HG03442 (cell line): ENCODE results near the gene ESYT2.
"Not testable (repeated sequence)": the region's sequence is repeated elsewhere in the genome, so short reads cannot be mapped to it uniquely, and the experiment has no call there.

Source experiments
- ATAC-seq: cut with Tn5 transposase; IDR thresholded peaks from one replicate; pipeline ENCODE4 v1.9.1; 2021; ENCODE audit warnings: mild to moderate bottlenecking, moderate library complexity; ENCODE audit not compliant: unreplicated experiment

Gene ESYT2

DNA sequence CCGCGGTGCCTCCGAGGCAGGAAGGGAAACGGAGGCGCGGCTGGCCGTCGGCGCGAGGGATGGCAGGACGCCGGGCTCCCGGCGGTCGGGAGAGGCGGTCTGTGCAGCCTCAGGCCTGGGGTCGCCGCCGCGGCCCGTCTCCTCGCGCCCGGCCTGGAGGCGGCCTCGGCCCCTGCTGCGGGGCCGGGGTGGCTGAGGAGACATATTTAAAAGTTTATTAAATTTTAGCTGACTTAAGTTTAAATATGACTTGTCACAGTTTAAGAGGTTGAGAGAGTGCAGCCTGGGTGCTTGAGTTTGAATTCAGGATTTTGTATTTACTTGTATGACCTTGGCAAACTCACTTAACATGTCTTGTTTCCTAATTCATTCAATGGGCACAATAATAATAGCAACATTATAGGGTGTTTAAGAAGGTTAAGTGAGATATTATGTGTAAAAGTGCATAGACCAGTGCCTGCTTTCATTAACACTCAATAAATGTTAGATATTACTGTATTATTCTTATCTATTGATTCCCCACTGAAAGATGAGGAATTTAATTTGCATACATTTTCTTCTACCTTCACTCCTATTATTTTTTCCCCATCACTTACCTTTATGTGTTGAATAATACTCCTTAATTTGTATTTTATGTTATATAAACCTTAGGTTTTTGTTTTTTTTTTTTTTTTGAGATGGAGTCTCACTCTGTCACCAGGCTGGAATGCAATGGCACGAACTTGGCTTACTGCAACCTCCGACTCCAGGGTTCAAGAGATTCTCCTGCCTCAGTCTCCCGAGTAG is 27.8 kb upstream of the ESYT2 start:
- peak; percentile 27 for ATAC-seq

DNA sequence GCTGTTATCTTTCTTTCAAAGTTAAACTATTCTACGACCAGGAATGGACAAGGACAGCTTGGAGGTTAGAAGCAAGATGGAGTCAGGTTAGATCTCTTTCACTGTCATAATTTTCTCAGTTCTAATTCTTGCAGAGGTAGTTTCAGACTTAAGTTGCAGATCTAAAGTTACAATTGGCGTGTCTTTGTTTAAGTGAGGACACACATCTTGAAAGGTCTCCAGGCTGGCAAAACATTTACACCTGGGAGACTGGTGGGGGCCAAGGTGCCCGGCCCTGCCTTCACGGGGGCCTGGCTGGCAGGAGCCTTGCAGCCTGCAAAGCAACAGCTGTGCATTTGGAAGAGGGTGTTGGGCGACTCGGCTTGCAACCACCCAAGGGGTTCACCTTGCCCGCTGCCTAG is 25.4 kb upstream of the ESYT2 start:
- ATAC-seq, result no peak

DNA sequence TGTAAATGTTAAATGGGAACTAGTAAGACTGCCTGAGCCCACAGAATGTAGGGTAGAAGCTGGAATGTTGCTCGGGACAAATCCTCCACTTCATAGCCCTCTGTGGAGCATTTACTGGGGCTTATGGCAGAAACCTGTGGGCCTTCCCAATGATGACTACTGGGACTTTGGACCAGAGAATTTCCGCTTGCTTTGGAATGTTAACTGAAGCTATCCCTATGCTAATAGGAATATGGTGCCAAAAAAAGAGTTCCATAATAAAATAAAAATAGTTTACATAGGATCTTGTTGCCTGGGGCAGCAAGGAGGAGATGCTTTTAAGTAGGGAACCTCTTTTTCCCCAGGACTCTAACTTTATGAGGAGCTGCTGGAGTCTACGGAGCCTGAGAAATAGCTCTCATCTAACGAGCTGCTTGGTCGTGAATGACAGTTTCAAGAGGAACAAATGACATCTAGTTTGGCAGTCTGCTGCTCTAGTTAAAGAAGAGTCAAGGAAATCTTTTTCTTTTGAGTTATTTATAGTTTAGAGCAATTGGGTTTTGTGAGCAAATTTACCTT is 21.3 kb upstream of the ESYT2 start:
- no peak for ATAC-seq

DNA sequence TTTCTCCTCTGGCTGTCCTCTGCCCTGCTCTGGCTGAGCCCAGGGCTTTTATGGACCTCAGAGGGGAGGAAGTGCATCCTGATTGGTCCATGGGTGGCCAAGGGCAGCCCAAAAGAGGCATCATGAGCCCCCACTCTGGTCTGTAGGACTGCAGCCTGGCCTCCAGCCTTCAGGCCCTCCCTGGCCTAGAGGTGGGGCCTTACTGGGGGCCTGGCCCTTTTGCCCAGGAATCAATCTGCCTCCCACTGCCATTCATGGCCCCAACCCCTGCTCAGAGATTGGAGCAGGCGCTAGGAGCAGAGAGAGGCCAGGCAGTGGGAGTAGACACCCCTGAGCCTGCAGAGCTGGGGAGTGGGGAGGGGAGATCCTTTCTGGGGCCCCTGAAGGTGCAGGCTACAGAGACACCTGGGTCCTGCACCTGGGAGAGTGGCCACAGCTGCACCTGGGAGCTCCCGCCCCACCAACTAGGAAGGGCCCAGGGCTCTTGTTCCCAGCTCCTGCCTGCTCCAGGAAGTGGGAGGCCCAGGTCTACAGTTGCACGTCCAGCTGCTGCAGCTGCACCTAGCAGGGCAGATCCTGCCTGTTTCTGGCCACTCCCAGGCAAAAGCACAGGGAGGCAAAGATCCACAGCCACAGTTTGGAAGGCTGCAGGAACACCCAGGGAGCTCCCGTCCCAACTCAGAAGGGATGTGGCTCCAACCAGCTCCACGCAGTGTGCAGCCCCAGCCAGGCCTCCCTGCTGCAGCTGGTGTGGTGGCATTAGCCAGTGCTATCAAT is 20.6 kb upstream of the ESYT2 start:
- ATAC-seq, result no peak

DNA sequence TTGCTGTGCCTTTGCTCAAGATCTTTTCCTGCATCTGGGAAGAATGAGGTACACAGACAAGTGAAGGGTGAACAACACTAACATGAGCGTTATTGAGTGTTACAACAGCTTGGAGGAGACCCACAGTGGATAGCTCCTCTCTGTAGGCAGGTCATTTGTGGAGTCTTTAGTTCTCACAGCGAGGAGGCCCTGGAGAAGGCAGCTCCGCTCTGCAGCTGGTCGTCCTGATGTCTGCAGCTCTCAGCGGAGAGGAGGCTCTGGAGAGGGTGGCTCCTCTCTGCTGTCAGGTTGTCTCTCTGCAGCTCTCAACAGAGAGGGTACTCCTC is 20.1 kb upstream of the ESYT2 start:
- ATAC-seq, result no peak

DNA sequence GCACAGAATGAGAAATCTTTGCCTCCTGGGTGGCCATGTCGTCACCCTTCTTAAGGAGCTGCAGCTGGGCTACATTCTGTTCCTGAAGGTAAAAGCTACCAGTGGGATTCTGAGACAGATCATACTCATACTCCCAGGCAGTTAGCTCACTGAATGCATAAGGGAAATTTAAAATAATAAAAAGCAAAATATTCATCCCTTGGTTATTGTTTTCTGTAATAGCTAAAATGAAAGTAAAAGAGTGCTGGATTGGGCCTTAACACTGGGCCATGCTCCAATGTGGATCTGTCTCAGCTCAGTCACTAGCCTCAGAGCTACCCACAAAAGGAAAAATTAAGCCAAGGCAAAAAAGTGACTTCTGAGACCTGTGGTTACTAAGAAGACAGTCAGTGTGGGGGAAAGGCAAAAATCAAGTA is 18.1 kb upstream of the ESYT2 start:
- ATAC-seq, result no peak

DNA sequence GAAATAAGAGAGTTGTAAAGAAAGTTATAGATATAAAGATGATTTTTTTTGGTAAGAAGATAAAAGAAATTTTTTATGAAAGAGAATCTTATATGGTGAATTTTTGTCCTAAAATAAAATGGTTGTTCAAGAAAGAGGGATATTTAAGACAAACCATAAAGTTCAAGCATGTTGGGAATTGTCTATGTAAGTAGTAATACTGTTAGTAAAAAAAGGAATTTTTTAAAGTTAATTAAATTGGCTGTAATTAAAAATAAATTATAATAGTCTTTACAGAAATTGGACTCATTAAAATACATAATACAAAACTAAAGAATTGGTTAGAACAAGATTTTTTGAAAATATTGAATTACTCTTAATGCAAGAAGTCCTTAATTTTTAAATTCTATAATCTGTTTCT is 17.0 kb upstream of the ESYT2 start:
- ATAC-seq, result no peak

DNA sequence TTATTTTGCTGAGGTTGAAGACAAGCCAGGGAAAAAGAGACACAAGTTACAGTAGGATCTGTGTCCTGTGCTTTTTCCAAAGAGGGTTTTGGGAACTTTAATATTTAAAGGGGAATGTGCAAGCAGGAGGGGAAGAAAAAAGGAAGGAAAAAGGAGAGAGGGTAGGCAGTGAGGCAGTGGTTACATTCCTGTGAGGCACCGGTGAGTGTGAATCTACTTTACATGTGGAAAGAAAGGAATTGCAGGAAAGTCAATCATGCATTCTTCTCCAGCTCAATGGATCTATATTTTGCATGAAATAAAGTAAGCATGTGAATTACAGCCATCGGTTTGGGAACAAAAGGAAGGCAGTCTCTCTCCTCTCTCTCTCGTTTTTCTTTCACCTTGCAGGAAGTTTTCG is 14.5 kb upstream of the ESYT2 start:
- no peak for ATAC-seq

DNA sequence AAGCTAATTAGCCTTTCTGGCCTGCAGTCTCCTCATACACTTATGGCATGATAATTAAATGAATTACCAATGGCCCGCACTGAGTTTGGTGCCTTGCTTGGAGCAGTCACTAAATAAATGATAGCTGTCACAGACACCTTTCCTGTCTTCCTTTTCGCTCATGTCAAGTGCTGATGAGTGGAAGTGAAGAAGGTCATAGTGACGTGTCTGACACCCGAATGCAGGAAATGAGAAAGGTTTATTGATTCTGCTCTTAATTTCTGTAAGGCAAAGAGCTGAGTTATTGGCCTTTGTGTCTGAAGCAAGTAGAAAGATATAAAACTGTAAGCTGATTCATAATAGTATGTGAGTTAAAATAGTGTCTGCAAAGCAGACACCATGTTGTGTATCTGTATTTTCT is 13.2 kb upstream of the ESYT2 start:
- ATAC-seq, result no peak

DNA sequence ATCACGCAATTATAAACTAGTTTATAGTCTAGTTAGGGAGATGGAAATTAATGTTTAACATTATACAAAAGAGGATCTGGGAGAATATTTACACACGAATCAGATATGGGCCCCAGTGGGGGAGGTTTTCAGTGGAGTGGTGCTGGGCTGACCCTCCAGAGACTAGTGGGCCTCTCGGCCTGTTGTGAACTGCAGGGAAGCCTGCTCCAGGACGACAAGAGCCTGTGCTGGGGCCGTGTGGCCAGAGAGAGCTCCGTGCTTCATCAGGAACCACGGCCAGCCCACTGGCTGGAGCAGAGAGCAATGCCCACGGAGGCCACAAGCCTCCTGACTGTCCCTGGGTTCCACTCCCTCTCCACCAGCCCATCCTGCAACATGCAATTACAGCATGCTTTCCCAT is 11.3 kb upstream of the ESYT2 start:
- no peak for ATAC-seq

DNA sequence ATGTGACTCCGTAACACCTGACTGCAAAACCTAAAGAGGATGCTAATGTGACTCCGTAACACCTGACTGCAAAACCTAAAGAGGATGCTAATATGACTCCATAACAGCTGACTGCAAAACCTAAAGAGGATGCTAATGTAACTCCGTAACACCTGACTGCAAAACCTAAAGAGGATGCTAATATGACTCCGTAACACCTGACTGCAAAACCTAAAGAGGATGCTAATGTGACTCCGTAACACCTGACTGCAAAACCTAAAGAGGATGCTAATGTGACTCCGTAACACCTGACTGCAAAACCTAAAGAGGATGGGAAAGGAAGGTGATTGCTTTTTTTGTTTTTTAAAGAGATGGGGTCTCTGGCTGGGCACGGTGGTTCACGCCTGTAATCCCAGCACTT is 9.9 kb upstream of the ESYT2 start:
- not testable (repeated sequence) for ATAC-seq

DNA sequence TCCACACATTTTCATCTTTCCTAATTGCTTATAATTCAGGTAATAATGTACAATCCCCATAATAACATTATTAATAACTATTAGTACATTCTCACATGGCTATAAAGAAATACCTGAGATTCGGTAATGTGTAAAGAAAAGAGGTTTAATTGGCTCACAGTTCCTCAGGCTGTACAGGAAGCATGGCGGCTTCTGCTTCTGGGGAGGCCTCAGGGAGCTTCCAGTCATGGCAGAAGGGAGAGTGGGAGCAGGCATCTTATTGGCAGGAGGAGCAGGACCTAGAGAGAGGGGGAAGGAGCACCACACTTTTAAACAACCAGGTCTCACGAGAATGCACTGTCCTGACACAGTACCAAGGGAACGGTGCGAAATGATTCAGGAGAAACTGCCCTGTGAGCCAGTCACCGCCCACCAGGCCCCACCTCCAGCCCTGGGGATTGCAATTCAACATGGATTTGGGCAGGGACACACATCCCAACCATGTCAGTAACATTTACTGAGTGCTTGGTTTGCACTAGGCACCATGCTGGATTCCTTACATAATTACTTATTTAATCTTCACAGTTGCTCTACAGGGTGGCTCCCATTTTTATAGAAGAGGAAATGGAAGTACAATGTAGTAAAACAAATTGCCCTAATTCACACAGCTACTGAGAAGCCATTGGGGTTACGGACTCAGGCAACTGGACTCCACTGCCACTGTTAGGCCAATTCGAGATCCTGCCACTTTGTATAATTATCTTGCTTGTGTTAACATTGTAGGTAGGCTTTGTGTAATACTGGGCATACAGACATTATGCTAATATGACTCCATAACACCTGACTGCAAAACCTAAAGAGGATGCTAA is 8.7 kb upstream of the ESYT2 start:
- no peak for ATAC-seq

DNA sequence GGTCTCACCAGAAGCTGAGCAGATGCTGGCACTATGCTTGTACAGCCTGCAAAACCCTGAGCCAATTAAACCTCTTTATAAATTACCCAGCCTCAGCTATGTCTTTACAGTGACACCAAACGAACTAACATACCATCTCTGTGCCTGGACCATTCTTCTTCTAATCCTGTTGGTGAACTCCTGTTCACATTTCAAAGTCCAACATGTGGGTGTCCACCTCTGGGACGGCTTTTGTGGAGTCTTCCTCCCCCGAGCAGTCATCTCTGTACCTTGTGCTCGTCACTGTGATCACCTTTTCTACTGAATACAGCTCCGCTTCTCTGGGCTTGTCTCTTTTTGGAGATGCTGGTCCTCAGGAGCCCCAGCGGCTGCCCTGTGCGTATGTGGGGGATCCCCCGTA is 7.4 kb upstream of the ESYT2 start:
- ATAC-seq, result no peak

DNA sequence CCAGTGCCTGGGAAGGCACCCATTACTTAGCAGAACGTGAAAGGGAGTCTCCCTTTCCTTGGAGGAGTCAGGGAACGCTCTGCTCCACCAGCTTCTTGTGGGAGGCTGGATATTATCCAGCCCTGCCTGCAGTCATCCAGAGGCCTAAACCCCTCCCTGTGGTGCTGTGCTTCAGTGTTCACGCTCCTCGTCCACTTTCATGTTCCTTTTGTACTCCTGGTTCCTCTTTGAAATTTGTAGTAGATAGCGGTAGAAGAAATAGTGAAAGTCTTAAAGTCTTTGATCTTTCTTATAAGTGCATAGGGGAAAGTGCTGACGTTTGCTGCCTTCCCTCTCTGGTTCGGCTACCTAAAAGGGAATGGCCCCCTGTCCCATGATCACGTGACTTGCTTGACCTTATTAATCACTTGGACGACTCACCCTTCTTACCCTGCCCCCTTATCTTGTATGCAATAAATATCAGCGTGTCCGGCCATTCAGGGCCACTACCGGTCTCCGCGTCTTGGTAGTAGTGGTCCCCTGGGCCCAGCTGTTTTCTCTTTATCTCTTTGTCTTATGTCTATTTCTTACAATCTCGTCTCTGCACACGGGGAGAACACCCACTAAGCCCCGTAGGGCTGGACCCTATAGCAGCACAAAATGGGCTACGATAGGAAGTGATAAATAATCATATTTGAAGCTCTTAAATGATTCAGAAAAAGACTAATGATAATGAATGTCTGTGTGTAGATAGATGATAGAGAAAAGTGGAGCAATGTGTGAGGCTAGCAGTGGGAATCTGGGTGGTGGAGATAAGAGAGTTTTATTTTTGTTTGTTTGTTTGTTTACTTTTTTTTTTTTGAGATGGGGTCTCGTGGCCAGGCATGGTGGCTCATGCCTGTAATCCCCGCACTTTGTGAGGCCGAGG is 5.8 kb upstream of the ESYT2 start:
- ATAC-seq, result no peak

DNA sequence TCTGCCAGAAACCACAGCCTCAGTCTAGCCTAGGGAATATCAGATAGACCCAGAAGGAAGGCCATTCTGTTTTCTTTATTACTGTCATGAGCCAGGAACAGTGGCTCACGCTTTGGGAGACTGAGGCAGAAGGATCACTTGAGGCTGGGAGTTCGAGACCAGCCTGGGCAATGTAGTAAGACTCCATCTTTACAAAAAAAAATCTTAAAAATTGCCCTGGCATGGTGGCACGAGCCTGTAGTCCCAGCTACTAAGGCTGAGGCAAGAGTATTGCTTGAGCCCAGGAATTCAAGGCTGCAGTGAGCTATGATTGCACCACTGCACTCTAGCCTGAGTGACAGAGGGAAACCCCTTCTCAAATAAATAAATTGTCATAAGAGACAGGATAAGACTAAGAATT is 3.7 kb upstream of the ESYT2 start:
- no peak for ATAC-seq

DNA sequence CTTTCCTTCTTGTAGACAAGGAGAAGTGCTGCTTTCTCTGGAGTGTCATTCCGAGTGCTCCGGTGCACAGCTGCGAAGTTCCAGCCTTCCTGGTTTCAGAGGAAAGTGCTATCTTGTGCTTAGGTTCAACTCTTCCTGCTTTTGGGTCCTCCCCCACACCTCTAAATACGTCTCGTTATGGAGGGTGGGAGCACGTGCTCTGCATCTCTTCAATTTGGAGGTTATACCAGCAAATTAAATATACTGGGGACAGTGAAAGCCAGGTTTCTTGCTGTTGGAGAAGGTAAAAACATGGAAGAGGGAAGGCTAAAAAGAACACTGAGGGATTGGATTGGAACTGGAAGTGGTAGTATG is 2.4 kb upstream of the ESYT2 start:
- ATAC-seq, result no peak

DNA sequence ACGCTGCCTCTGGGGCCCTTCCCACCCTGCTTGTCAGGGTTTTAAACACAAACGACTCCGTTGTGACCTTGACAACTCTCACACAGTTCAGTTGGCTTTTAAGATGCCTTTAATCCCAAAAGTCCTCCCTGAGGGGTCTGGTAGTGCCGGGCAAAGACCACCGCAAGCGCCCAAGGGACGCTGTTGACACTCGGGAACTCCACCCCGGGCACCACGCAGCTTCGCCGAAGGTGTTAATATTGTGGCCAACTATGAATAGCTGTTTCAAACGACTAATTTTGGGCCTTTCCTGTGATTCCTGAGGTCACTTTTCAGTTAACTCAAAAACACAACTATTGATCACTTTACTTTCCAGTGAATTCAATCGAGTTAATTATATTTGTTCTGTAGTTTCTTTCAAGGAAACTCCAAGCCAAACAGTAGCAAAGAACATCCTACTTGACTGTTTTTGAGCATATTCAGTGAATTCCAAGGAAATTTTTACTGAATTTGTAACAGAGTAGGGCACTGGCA is 958 bp upstream of the ESYT2 start:
- no peak for ATAC-seq

DNA sequence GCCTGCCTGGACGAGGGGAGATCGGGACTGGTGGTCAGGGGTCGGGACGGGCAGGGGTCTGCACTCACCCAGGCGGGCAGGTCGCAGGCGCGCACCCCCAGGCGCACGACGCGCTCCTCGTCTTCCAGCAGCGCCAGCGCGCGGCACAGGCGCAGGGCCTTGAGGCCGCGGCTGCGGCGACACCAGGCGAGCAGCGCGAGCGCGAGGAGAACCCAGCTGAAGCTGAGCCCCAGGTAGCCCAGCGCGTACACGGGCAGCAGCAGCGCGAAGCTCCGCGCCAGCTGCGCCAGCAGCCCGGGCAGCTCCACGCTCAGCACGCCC is 328 bp downstream of the ESYT2 start:
- peak; percentile 43 for ATAC-seq

DNA sequence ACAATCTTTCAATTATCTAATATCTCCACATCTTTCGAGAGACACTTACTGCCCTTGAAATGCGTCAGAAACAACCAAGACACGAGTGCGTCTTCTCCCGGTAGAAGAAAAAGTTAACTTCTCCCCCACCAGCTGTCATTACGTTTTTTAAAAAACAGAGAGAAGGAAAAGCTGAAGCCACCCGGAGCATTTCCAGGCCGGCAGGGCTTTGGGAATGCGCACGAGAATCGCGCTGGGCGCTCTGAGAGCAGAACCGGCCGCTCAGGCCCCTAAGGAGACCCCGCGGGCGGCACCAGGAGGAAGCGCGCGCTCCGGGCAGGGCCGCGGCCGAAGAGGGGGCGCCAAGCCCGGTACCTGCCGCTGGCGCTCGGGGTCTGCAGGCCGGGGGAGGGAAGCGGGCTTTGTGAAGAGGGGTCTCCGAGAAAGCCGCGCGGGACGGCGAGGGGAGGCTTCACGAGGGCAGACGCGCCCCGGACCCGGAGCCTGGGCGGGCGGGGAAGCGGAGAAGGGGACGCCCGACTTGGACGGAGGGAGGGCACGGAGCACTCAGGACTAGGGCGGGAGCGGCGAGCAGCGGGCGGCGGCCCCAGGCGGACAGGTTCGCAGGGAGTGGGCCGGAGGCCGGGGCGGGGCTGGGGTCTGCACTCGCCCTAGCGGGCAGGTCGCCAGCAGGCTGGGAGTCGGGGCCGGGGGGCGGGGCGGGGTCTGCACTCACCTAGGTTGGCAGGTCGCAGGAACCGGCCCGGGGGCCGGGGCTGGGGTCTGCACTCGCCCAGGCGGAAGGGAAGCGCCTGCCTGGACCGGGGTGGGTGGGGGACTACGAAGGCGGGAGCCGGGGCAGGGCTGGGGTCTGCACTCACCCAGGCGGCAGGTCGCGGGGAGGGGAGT is 932 bp downstream of the ESYT2 start:
- ATAC-seq, result no peak
